K562 (cell line): ENCODE data around the gene CTSH. TPM values are rescaled to one million over a fixed set of nuclear protein-coding genes. Genes with fewer than 3 reads are reported as not detected.

ENCODE experiments used
- ATF7 ChIP-seq: fragments of 450-650 bp; IDR thresholded peaks from 2 replicates; pipeline ENCODE4 v1.7.1; 2014; ENCODE audit warnings: mild to moderate bottlenecking, moderate library complexity
- C11orf30 ChIP-seq: fragments of 450-650 bp; IDR thresholded peaks from 2 replicates; pipeline ENCODE4 v1.6.1; 2016; ENCODE audit warnings: low read depth, mild to moderate bottlenecking
- CBX1 ChIP-seq: sonication (generic); IDR thresholded peaks from 2 replicates; pipeline ENCODE4 v1.6.1; 2016; ENCODE audit warnings: antibody characterized with exemption, low read depth, mild to moderate bottlenecking
- CC2D1A ChIP-seq: fragments of 450-650 bp; IDR thresholded peaks from 2 replicates; pipeline ENCODE4 v1.6.1; 2017; ENCODE audit warnings: mild to moderate bottlenecking
- CHCHD3 ChIP-seq: fragments of 250-450 bp; sonication (Bioruptor Pico); IDR thresholded peaks from 2 replicates; pipeline ENCODE4 v2.1.2; 2022; ENCODE audit warnings: mild to moderate bottlenecking
- ELF2 ChIP-seq: fragments of 250-450 bp; sonication (Bioruptor Pico); IDR thresholded peaks from 2 replicates; pipeline ENCODE4 v1.5.0; 2021; ENCODE audit warnings: mild to moderate bottlenecking
- GATAD2A ChIP-seq: fragments of 450-650 bp; IDR thresholded peaks from 2 replicates; pipeline ENCODE4 v1.6.1; 2017
- HCFC1 ChIP-seq: IDR thresholded peaks from 2 replicates; pipeline ENCODE4 v1.6.1; 2012; ENCODE audit warnings: low read depth, low read length, improper control_type of control experiment
- MEF2A ChIP-seq: IDR thresholded peaks from 2 replicates; pipeline ENCODE4 v1.6.1; 2011; ENCODE audit warnings: low read depth, mild to moderate bottlenecking, low read length, moderate library complexity; ENCODE audit not compliant: control insufficient read depth
- MYC ChIP-seq, 2 experiments: fragments of 250-450 bp in 1 of 2; sonication (Bioruptor Pico) in 1 of 2; IDR thresholded peaks; 2 replicates each; pipeline versions ENCODE4 v1.5.1 to v1.6.1; 2012 to 2021; ENCODE audit warnings: low read depth in 2 of 2, borderline replicate concordance in 1 of 2, improper control_type of control experiment in 1 of 2, low read length in 1 of 2, mild to moderate bottlenecking in 1 of 2, moderate library complexity in 1 of 2
- NFYB ChIP-seq: IDR thresholded peaks from 2 replicates; pipeline ENCODE4 v1.6.1; 2011; ENCODE audit warnings: mild to moderate bottlenecking, moderate library complexity; ENCODE audit not compliant: insufficient read length; ENCODE audit errors: extremely low read depth
- SMAD1 ChIP-seq: fragments of 150-350 bp; IDR thresholded peaks from 2 replicates; pipeline ENCODE4 v1.6.1; 2014; ENCODE audit warnings: low read length, low read depth; ENCODE audit not compliant: partially characterized antibody
- THAP7 ChIP-seq: fragments of 250-450 bp; sonication (Bioruptor Pico); IDR thresholded peaks from 2 replicates; pipeline ENCODE4 v1.5.0; 2021
- TRIM25 ChIP-seq: fragments of 450-650 bp; IDR thresholded peaks from 2 replicates; pipeline ENCODE4 v1.7.0; 2016; ENCODE audit warnings: borderline replicate concordance
- YY1 ChIP-seq, 3 experiments: IDR thresholded peaks; 2 replicates each; pipeline ENCODE4 v1.6.1; 2011; ENCODE audit warnings: low read length in 2 of 3, mild to moderate bottlenecking in 2 of 3, moderate library complexity in 2 of 3, borderline replicate concordance in 1 of 3, control low read depth in 1 of 3, low read depth in 1 of 3; ENCODE audit not compliant: insufficient read depth in 3 of 3, insufficient replicate concordance in 2 of 3, control insufficient read depth in 1 of 3, insufficient read length in 1 of 3; ENCODE audit errors: extremely low read depth in 1 of 3
- ZBTB43 ChIP-seq: sonication (generic); formaldehyde crosslinking; IDR thresholded peaks from 2 replicates; pipeline ENCODE4 v1.8.0; 2023; ENCODE audit warnings: mild to moderate bottlenecking, missing genetic modification reagents
- ZNF143 ChIP-seq: sonication (generic); formaldehyde crosslinking; IDR thresholded peaks from 2 replicates; pipeline ENCODE4 v1.9.0; 2022; ENCODE audit warnings: mild to moderate bottlenecking, missing genetic modification reagents
- ZNF175 ChIP-seq: fragments of 200-800 bp; sonication (Bioruptor generic); IDR thresholded peaks from 2 replicates; pipeline ENCODE4 v1.6.1; 2016; ENCODE audit warnings: low read depth, mild to moderate bottlenecking, missing genetic modification characterization, missing compliant biosample characterization
- ZNF511 ChIP-seq: sonication (generic); formaldehyde crosslinking; IDR thresholded peaks from 2 replicates; pipeline ENCODE4 v1.8.0; 2022; ENCODE audit warnings: mild to moderate bottlenecking, missing genetic modification reagents
- ZNF740 ChIP-seq, 3 experiments: fragments of 200-800 bp in 1 of 3; sonication (Bioruptor generic) in 1 of 3; sonication (generic) in 1 of 3; formaldehyde crosslinking in 1 of 3; IDR thresholded peaks; 2 replicates each; pipeline versions ENCODE4 v1.6.1 to v1.8.0; 2016 to 2022; ENCODE audit warnings: mild to moderate bottlenecking in 2 of 3, missing compliant biosample characterization in 2 of 3, missing genetic modification characterization in 2 of 3, missing genetic modification reagents in 1 of 3
- polyA plus RNA-seq, 8 experiments: library from polyadenylated mRNA; depleted of rRNA in 4 of 8; stranded (reverse) in 5 of 8; unstranded in 3 of 8; fragments of >200 nt; fragmentation: Nextera tagmentation in 2 of 8; fragmentation: Illumina TruSeq in 1 of 8; extraction: Ambion mirVana in 2 of 8; extraction: Trizol in 1 of 8; gene quantifications; 2 replicates each; pipeline versions ENCODE4 v1.2.1 to v1.2.3, GENCODE V29; 2011 to 2014; ENCODE audit warnings: inconsistent platforms in 1 of 8, missing spikeins in 1 of 8
- total RNA-seq, 7 experiments: library from RNA; depleted of rRNA in 6 of 7; stranded (reverse); fragments of >200 nt in 6 of 7; fragmentation: Illumina TruSeq in 2 of 7; extraction: Trizol in 2 of 7; gene quantifications; 2 replicates each; pipeline versions ENCODE4 v1.2.1 to v1.2.3, GENCODE V29; 2011 to 2021; ENCODE audit warnings: low replicate concordance in 1 of 7

The CTSH gene
- total and polyA plus RNA-seq, 9 of the 15 experiments (the other 6 are each of a cell fraction or from before 2014, with no cell fraction given), result 15.0 to 462 (median 173) TPM

GRCh38 chr15:78872155-78872971 lies 72.5 kb downstream of the CTSH start, which contains the start of gene MORF4L1 (continued):
- TF ChIP-seq CHCHD3 (CRISPR knock-in tag) (no peak), ZNF175 (peak; percentile 27), NFYB (peak; percentile 23), SMAD1 (no peak), YY1 (IDR thresholded peaks at IDR 0.05; ENCODE audit: borderline replicate concordance in 1 of 3, control insufficient read depth in 1 of 3, extremely low read depth in 1 of 3, insufficient read depth in 3 of 3, insufficient read length in 1 of 3, insufficient replicate concordance in 2 of 3, low read depth in 1 of 3, low read length in 2 of 3) (peak in 1 of 3 experiments; percentile 62), GATAD2A (0 out of 2 replicates have a peak, but pooled peaks have one; percentile 23), ELF2 (no peak), ZNF740 (CRISPR knock-in tag; IDR thresholded peaks at IDR 0.05) (peak; percentile 92), ZNF740 (tag; IDR thresholded peaks at IDR 0.05) (peak in 1 of 2 experiments; percentile 98; a peak in 2 of 4 replicates), ATF7 (peak; percentile 42), C11orf30 (no peak), ZBTB43 (CRISPR knock-in tag) (no peak), TRIM25 (no peak), THAP7 (CRISPR knock-in tag) (no peak), MYC (IDR thresholded peaks at IDR 0.05; ENCODE audit: low read depth, low read length) (peak; percentile 21), MYC (CRISPR knock-in tag; IDR thresholded peaks at IDR 0.05; ENCODE audit: borderline replicate concordance, low read depth) (no peak), HCFC1 (peak; percentile 93), CC2D1A (no peak), ZNF143 (CRISPR knock-in tag) (peak; percentile 87), MEF2A (no peak), ZNF511 (CRISPR knock-in tag) (no peak), CBX1 (no peak)
